ENCODE data around the gene CDK5R1.

CDK5R1 gene

GRCh38 chr17:32502710-32503109 is 15.9 kb downstream of the CDK5R1 start:
- no peak for DNase-seq (ENCODE audit: low read depth)
- no peak overlapping the region for H3K4me3 ChIP-seq (ENCODE audit: control insufficient read depth, low read depth, low read length)
- no peak for TF ChIP-seq CTCF (IDR thresholded peaks at IDR 0.05; ENCODE audit: control insufficient read depth, insufficient read depth, low read depth, low read length, missing control alignments)

- no peak for DNase-seq (ENCODE audit: low read depth)
- TF ChIP-seq CTCF (IDR thresholded peaks at IDR 0.05; ENCODE audit: control insufficient read depth, insufficient read depth, low read depth, low read length, missing control alignments): no peak
- H3K4me3 ChIP-seq (ENCODE audit: control insufficient read depth, low read depth, low read length): no peak overlapping the region
Observed at GRCh38 chr17:32503251-32504165, 16.7 kb downstream of the CDK5R1 start.

- TF ChIP-seq CTCF (IDR thresholded peaks at IDR 0.05; ENCODE audit: control insufficient read depth, insufficient read depth, low read depth, low read length, missing control alignments): no peak
- DNase-seq (ENCODE audit: low read depth): no peak
- no peak overlapping the region for H3K4me3 ChIP-seq (ENCODE audit: control insufficient read depth, low read depth, low read length)
Observed at GRCh38 chr17:32504166-32504990, 17.6 kb downstream of the CDK5R1 start.

- no peak for TF ChIP-seq CTCF (IDR thresholded peaks at IDR 0.05; ENCODE audit: control insufficient read depth, insufficient read depth, low read depth, low read length, missing control alignments)
- H3K4me3 ChIP-seq (ENCODE audit: control insufficient read depth, low read depth, low read length): no peak overlapping the region
- DNase-seq (ENCODE audit: low read depth): no peak
Observed at GRCh38 chr17:32508926-32509325, 22.1 kb downstream of the CDK5R1 start.

- no peak for TF ChIP-seq CTCF (IDR thresholded peaks at IDR 0.05; ENCODE audit: control insufficient read depth, insufficient read depth, low read depth, low read length, missing control alignments)
- DNase-seq (ENCODE audit: low read depth): no peak
- no peak overlapping the region for H3K4me3 ChIP-seq (ENCODE audit: control insufficient read depth, low read depth, low read length)
Observed at GRCh38 chr17:32510466-32510865, 23.7 kb downstream of the CDK5R1 start.

GRCh38 chr17:32512328-32512727 is 25.5 kb downstream of the CDK5R1 start:
- H3K4me3 ChIP-seq (ENCODE audit: control insufficient read depth, low read depth, low read length): no peak overlapping the region
- TF ChIP-seq CTCF (IDR thresholded peaks at IDR 0.05; ENCODE audit: control insufficient read depth, insufficient read depth, low read depth, low read length, missing control alignments): no peak
- no peak for DNase-seq (ENCODE audit: low read depth)

All from AG09309 (cell line).